Measurements from ENCODE around the gene MIEF1. TPM values are rescaled to one million over a fixed set of nuclear protein-coding genes. Genes with fewer than 3 reads are reported as not detected.

MIEF1 gene
- total RNA-seq, 2 experiments from 2014 or later = 48.2 to 51.1 TPM

DNA sequence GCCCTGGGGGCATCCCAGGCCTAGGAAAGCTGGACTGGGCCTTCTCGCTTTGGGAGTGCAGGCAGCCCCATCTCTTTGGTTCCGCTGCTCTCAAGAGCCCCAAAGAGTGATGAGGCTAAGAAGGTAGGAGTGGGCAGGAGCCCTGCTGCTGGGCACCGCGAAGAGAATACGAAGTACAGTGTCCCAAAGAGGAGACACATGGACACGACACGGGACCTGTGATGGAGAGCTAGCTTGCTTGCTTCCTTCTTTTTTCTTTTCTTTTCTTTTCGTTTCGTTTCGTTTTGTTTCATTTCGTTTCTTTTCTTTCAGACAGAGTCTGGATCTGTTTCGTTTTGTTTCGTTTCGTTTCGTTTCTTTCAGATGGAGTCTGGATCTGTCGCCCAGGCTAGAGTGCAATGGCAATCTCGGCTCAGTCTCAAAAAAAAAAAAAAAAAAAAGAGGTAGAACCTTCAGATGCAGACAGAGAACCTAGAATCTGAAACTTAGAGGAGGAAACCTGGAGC, 34.6 kb upstream of the MIEF1 start:
- TF ChIP-seq, protein P1, sequence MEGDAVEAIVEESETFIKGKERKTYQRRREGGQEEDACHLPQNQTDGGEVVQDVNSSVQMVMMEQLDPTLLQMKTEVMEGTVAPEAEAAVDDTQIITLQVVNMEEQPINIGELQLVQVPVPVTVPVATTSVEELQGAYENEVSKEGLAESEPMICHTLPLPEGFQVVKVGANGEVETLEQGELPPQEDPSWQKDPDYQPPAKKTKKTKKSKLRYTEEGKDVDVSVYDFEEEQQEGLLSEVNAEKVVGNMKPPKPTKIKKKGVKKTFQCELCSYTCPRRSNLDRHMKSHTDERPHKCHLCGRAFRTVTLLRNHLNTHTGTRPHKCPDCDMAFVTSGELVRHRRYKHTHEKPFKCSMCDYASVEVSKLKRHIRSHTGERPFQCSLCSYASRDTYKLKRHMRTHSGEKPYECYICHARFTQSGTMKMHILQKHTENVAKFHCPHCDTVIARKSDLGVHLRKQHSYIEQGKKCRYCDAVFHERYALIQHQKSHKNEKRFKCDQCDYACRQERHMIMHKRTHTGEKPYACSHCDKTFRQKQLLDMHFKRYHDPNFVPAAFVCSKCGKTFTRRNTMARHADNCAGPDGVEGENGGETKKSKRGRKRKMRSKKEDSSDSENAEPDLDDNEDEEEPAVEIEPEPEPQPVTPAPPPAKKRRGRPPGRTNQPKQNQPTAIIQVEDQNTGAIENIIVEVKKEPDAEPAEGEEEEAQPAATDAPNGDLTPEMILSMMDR (IDR thresholded peaks at IDR 0.05) = no peak
- H3K4me1 Mint-ChIP-seq (ENCODE audit: low read depth) = peaks cover 12% of the 10 kb centered on the region
- ChIA-PET POLR2A (interaction anchor here (0.6 to 1.2 kb wide), 2 partner anchors 9 to 29 kb away, joined by 3 to 6 read pairs; no protein-coding TSS in a partner anchor), CTCF (interaction anchor here (1.1 kb wide), 1 partner anchor 124 kb away, joined by 3 read pairs; no protein-coding TSS in a partner anchor)
- no peak overlapping the region for H3K27ac Mint-ChIP-seq
- H3K27me3 Mint-ChIP-seq = no peaks in the 10 kb centered on the region
- H3K4me3 Mint-ChIP-seq = no peak overlapping the region
- no peaks in the 10 kb centered on the region for H3K36me3 Mint-ChIP-seq (ENCODE audit: low read depth)
- ATAC-seq (no peak), DNase-seq (no peak)
- H3K9me3 Mint-ChIP-seq = no peaks in the 10 kb centered on the region
- intact Hi-C loops (cut with micrococcal nuclease) = no loop called here

DNA sequence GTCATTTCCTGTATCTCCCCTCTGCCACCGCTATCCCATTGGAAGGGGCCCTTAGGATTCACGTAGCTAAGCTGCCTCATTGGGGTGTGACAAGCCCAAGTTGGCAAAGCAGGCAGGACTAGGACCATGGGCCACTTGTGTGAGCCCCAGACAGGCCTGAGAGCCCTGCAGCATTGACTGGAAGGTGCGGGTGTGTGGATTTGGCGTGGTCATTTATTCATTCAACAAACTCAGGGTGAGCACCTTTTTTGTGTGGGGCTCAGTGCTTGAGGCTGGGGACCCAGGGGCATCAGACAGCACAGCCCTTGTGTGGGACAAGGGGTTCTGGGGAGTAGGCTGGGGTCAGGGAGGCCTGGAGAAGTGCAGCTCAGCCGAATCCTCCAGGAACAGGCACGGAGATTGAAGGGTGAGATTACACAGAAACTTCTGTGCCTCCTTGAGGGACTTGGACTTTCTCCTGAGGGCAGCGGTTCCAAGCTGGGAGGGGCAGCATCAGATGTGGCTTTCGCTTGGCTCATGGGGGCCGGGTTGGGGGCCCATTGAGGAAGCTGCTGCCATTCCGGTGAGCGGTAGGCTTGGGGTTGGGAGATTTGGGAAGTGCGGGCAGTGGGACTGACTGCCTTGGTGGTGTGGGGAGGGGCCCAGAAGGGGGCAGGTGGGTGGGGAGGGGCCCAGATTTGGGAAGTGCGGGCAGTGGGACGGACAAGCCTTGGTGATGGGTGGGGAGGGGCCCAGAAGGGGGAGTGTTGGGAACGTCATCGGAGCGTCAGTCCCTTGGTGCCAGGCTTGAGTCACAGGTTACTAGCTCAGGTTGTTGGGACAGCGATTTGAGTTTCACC, 33.4 kb upstream of the MIEF1 start:
- Mint-ChIP-seq H3K36me3 (ENCODE audit: low read depth) (no peaks in the 10 kb centered on the region), H3K4me1 (ENCODE audit: low read depth) (peaks cover 13% of the 10 kb centered on the region), H3K9me3 (no peaks in the 10 kb centered on the region), H3K4me3 (no peak overlapping the region), H3K27me3 (no peaks in the 10 kb centered on the region), H3K27ac (no peak overlapping the region)
- CTCF ChIA-PET = interaction anchor here (1.1 to 1.2 kb wide), 2 partner anchors 10 to 126 kb away, joined by 3 read pairs; no protein-coding TSS in a partner anchor
- ATAC-seq (no peak), DNase-seq (no peak)
- intact Hi-C loops (cut with micrococcal nuclease) = no loop called here
- POLR2A ChIA-PET = interaction anchor here (1.2 kb wide), 1 partner anchor 10 kb away, joined by 3 read pairs; no protein-coding TSS in a partner anchor
- TF ChIP-seq, protein P1 (IDR thresholded peaks at IDR 0.05) = no peak

DNA sequence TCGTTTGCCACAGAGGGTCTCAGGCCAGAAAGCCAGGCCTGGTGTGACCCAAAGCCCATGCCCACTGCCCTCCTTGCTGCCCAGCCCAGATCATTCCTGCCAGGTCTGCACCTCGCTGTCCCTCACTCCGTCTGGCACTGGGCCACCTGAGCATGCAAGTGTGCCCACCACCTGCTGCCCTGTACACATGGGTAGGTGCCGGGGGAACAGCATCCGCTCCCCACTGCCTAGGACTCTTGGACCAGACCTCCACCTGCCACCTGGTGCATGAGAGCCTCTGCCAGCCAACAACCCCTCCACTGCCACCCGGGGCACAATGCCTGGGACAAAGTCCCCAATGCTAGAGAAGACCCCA, 32.8 kb upstream of the MIEF1 start:
- Mint-ChIP-seq H3K4me1 (ENCODE audit: low read depth) (peaks cover 13% of the 10 kb centered on the region), H3K4me3 (no peak overlapping the region), H3K36me3 (ENCODE audit: low read depth) (no peaks in the 10 kb centered on the region), H3K27ac (no peak overlapping the region), H3K27me3 (no peaks in the 10 kb centered on the region), H3K9me3 (no peaks in the 10 kb centered on the region)
- intact Hi-C loops (cut with micrococcal nuclease) = no loop called here
- POLR2A ChIA-PET = no interaction called here
- no peak for DNase-seq
- TF ChIP-seq, protein P1 (IDR thresholded peaks at IDR 0.05) = no peak
- no peak for ATAC-seq
- CTCF ChIA-PET = interaction anchor here (1.2 kb wide), 1 partner anchor 9 kb away, joined by 3 read pairs; no protein-coding TSS in a partner anchor

DNA sequence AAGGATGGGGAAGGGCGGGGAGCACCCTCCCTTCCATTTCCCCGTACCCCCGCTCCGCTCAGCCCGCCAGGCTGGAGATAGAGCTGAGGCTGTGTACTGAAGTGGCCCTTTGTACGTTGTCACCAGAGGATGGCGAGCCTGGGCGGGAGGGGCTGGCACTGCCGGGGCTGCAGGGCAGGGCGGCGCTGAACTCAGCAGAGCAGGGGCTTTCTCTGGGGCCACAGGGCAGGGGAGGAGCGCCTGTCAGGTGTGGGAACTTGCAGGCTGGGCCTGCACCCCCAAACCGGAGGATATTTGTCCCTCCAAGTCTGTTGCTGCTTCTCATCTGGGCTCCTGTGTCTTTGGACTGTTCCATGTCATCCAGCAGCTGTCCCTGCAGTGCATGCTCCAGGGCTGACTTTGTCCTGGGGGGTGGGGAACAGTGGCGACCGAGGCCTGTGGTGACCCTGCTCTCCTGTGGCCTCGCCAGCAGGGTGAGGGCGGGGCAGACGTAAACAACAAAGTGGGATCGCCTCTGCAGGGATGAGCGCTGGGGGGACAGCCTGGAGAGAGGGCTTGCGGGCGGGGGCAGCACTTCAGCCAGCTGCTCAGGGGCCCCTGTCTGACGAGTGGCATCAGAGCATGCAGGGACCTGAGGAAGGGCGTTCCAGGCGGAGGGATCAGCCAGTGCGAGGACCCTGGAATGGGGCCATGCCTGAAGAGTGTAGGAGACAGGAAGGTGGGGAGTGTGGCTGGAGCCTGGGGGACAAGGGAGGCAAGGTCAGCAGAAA, 32.2 kb upstream of the MIEF1 start:
- no peaks in the 10 kb centered on the region for H3K27me3 Mint-ChIP-seq
- H3K36me3 Mint-ChIP-seq (ENCODE audit: low read depth) = no peaks in the 10 kb centered on the region
- ATAC-seq = no peak
- H3K4me1 Mint-ChIP-seq (ENCODE audit: low read depth) = peaks cover 13% of the 10 kb centered on the region
- no peak overlapping the region for H3K4me3 Mint-ChIP-seq
- TF ChIP-seq, protein P1 (IDR thresholded peaks at IDR 0.05) = no peak
- ChIA-PET CTCF (interaction anchor here (1.4 kb wide), 1 partner anchor 26 kb away, joined by 4 read pairs; no protein-coding TSS in a partner anchor), POLR2A (interaction anchor here (1.6 kb wide), 1 partner anchor 47 kb away, joined by 4 read pairs; no protein-coding TSS in a partner anchor)
- no peak for DNase-seq
- H3K27ac Mint-ChIP-seq = no peak overlapping the region
- intact Hi-C loops (cut with micrococcal nuclease) = no loop called here
- no peaks in the 10 kb centered on the region for H3K9me3 Mint-ChIP-seq

All from activated CD8-positive, alpha-beta T cell treated with anti-CD3 and anti-CD28 coated beads for 36 hours (primary cell).